GM12878 (cell line): ENCODE data around the gene GNGT2. TPM values are rescaled to one million over a fixed set of nuclear protein-coding genes. Genes with fewer than 3 reads are reported as not detected.

Experiments
- IKZF2 ChIP-seq, 2 experiments: fragments of 450-650 bp; IDR thresholded peaks; 2 replicates each; pipeline ENCODE4 v1.6.1; 2017; ENCODE audit warnings: mild to moderate bottlenecking in 2 of 2, moderate library complexity in 2 of 2
- JUNB ChIP-seq: IDR thresholded peaks from 2 replicates; pipeline ENCODE4 v1.6.1; 2016; ENCODE audit warnings: antibody characterized with exemption, mild to moderate bottlenecking
- MEF2B ChIP-seq: fragments of 450-650 bp; IDR thresholded peaks from 2 replicates; pipeline ENCODE4 v1.6.1; 2018; ENCODE audit warnings: mild to moderate bottlenecking, moderate library complexity; ENCODE audit not compliant: partially characterized antibody, poor library complexity, severe bottlenecking
- RB1 ChIP-seq: fragments of 450-650 bp; formaldehyde crosslinking; IDR thresholded peaks from 2 replicates; pipeline ENCODE4 v1.6.1; 2017; ENCODE audit warnings: mild to moderate bottlenecking, borderline replicate concordance
- TCF3 ChIP-seq: IDR thresholded peaks from 2 replicates; pipeline ENCODE4 v1.6.1; 2012; ENCODE audit warnings: low read depth, mild to moderate bottlenecking, low read length, borderline replicate concordance; ENCODE audit not compliant: insufficient read depth
- polyA plus RNA-seq, 11 experiments: library from polyadenylated mRNA; depleted of rRNA in 4 of 11; unstranded in 6 of 11; stranded (reverse) in 5 of 11; fragments of >200 nt; fragmentation: Nextera tagmentation in 4 of 11; fragmentation: Illumina TruSeq in 1 of 11; extraction: Ambion mirVana in 4 of 11; extraction: Trizol in 1 of 11; gene quantifications; 1 replicate in 1 of 11; 2 replicates in 10 of 11; pipeline versions ENCODE4 v1.2.1 to v1.2.3, GENCODE V29; 2011 to 2016; ENCODE audit warnings: inconsistent platforms in 2 of 11, missing spikeins in 2 of 11, low read depth in 1 of 11
- total RNA-seq, 4 experiments: library from RNA; depleted of rRNA in 3 of 4; stranded (reverse); fragments of >200 nt in 3 of 4; fragmentation: Illumina TruSeq in 1 of 4; extraction: Trizol in 1 of 4; gene quantifications; 2 replicates each; pipeline versions ENCODE4 v1.2.1 to v1.2.3, GENCODE V29; 2013 to 2021
- TF ChIP-seq, protein P1 (sequence below): fragments of 450-650 bp; IDR thresholded peaks from 2 replicates; pipeline ENCODE4 v1.6.1; 2017; ENCODE audit warnings: mild to moderate bottlenecking, moderate library complexity
- TF ChIP-seq, protein P2 (sequence below): fragments of 150-350 bp; IDR thresholded peaks from 2 replicates; pipeline ENCODE4 v1.6.1; 2016; ENCODE audit warnings: low read depth, low read length
- TF ChIP-seq, protein P3 (sequence below): fragments of 450-650 bp; IDR thresholded peaks from 2 replicates; pipeline ENCODE4 v1.6.1; 2017; ENCODE audit warnings: borderline replicate concordance
- TF ChIP-seq, protein P4 (sequence below): fragments of 450-650 bp; IDR thresholded peaks from 2 replicates; pipeline ENCODE4 v1.6.1; 2017; ENCODE audit warnings: mild to moderate bottlenecking, low read depth, inconsistent platforms; ENCODE audit not compliant: poor library complexity, severe bottlenecking
- TF ChIP-seq, protein P5 (sequence below): IDR thresholded peaks from 2 replicates; pipeline ENCODE4 v1.6.1; 2011; ENCODE audit warnings: low read depth, low read length, improper control_type of control experiment, borderline replicate concordance
- TF ChIP-seq, protein P6 (sequence below): fragments of 450-650 bp; formaldehyde crosslinking; IDR thresholded peaks from 2 replicates; pipeline ENCODE4 v1.5.0; 2022; ENCODE audit warnings: mild to moderate bottlenecking, missing genetic modification characterization

Gene GNGT2
- total and polyA plus RNA-seq, 10 of the 15 experiments (the other 5 are each of a cell fraction or from before 2014, with no cell fraction given), result 15.3 to 60.4 (median 32.0) TPM

DNA sequence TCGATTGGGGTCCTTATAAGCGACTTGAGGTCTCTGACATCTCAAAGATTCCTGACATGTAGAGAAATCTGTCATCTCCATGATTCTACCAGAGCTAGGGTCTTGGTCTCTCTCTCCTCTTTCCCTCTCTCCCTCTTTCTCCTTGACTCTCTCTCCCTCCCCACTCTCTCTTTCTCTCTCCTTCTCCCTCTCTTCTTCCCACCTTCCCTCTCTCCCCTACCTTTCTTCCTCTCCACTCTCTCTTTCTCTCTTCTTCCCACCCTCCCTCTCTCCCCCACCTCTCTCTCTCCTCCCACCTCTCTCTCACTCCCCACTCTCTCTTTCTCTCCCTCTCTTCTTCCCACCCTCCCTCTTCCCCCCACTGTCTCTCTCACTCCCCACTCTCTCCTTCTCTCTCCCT, 45.2 kb downstream of the GNGT2 start (continued):
- TF ChIP-seq, protein P1, sequence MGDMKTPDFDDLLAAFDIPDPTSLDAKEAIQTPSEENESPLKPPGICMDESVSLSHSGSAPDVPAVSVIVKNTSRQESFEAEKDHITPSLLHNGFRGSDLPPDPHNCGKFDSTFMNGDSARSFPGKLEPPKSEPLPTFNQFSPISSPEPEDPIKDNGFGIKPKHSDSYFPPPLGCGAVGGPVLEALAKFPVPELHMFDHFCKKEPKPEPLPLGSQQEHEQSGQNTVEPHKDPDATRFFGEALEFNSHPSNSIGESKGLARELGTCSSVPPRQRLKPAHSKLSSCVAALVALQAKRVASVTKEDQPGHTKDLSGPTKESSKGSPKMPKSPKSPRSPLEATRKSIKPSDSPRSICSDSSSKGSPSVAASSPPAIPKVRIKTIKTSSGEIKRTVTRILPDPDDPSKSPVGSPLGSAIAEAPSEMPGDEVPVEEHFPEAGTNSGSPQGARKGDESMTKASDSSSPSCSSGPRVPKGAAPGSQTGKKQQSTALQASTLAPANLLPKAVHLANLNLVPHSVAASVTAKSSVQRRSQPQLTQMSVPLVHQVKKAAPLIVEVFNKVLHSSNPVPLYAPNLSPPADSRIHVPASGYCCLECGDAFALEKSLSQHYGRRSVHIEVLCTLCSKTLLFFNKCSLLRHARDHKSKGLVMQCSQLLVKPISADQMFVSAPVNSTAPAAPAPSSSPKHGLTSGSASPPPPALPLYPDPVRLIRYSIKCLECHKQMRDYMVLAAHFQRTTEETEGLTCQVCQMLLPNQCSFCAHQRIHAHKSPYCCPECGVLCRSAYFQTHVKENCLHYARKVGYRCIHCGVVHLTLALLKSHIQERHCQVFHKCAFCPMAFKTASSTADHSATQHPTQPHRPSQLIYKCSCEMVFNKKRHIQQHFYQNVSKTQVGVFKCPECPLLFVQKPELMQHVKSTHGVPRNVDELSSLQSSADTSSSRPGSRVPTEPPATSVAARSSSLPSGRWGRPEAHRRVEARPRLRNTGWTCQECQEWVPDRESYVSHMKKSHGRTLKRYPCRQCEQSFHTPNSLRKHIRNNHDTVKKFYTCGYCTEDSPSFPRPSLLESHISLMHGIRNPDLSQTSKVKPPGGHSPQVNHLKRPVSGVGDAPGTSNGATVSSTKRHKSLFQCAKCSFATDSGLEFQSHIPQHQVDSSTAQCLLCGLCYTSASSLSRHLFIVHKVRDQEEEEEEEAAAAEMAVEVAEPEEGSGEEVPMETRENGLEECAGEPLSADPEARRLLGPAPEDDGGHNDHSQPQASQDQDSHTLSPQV, result no peak
- TF ChIP-seq TCF3 (no peak), IKZF2 (IDR thresholded peaks at IDR 0.05) (no peak), RB1 (no peak), MEF2B (no peak), JUNB (no peak)
- TF ChIP-seq, protein P2, sequence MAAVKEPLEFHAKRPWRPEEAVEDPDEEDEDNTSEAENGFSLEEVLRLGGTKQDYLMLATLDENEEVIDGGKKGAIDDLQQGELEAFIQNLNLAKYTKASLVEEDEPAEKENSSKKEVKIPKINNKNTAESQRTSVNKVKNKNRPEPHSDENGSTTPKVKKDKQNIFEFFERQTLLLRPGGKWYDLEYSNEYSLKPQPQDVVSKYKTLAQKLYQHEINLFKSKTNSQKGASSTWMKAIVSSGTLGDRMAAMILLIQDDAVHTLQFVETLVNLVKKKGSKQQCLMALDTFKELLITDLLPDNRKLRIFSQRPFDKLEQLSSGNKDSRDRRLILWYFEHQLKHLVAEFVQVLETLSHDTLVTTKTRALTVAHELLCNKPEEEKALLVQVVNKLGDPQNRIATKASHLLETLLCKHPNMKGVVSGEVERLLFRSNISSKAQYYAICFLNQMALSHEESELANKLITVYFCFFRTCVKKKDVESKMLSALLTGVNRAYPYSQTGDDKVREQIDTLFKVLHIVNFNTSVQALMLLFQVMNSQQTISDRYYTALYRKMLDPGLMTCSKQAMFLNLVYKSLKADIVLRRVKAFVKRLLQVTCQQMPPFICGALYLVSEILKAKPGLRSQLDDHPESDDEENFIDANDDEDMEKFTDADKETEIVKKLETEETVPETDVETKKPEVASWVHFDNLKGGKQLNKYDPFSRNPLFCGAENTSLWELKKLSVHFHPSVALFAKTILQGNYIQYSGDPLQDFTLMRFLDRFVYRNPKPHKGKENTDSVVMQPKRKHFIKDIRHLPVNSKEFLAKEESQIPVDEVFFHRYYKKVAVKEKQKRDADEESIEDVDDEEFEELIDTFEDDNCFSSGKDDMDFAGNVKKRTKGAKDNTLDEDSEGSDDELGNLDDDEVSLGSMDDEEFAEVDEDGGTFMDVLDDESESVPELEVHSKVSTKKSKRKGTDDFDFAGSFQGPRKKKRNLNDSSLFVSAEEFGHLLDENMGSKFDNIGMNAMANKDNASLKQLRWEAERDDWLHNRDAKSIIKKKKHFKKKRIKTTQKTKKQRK, result no peak
- TF ChIP-seq, protein P3, sequence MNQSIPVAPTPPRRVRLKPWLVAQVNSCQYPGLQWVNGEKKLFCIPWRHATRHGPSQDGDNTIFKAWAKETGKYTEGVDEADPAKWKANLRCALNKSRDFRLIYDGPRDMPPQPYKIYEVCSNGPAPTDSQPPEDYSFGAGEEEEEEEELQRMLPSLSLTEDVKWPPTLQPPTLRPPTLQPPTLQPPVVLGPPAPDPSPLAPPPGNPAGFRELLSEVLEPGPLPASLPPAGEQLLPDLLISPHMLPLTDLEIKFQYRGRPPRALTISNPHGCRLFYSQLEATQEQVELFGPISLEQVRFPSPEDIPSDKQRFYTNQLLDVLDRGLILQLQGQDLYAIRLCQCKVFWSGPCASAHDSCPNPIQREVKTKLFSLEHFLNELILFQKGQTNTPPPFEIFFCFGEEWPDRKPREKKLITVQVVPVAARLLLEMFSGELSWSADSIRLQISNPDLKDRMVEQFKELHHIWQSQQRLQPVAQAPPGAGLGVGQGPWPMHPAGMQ, result no peak
- TF ChIP-seq, protein P4, sequence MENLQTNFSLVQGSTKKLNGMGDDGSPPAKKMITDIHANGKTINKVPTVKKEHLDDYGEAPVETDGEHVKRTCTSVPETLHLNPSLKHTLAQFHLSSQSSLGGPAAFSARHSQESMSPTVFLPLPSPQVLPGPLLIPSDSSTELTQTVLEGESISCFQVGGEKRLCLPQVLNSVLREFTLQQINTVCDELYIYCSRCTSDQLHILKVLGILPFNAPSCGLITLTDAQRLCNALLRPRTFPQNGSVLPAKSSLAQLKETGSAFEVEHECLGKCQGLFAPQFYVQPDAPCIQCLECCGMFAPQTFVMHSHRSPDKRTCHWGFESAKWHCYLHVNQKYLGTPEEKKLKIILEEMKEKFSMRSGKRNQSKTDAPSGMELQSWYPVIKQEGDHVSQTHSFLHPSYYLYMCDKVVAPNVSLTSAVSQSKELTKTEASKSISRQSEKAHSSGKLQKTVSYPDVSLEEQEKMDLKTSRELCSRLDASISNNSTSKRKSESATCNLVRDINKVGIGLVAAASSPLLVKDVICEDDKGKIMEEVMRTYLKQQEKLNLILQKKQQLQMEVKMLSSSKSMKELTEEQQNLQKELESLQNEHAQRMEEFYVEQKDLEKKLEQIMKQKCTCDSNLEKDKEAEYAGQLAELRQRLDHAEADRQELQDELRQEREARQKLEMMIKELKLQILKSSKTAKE, result no peak
- TF ChIP-seq, protein P5, sequence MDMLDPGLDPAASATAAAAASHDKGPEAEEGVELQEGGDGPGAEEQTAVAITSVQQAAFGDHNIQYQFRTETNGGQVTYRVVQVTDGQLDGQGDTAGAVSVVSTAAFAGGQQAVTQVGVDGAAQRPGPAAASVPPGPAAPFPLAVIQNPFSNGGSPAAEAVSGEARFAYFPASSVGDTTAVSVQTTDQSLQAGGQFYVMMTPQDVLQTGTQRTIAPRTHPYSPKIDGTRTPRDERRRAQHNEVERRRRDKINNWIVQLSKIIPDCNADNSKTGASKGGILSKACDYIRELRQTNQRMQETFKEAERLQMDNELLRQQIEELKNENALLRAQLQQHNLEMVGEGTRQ, result no peak
- TF ChIP-seq, protein P6, sequence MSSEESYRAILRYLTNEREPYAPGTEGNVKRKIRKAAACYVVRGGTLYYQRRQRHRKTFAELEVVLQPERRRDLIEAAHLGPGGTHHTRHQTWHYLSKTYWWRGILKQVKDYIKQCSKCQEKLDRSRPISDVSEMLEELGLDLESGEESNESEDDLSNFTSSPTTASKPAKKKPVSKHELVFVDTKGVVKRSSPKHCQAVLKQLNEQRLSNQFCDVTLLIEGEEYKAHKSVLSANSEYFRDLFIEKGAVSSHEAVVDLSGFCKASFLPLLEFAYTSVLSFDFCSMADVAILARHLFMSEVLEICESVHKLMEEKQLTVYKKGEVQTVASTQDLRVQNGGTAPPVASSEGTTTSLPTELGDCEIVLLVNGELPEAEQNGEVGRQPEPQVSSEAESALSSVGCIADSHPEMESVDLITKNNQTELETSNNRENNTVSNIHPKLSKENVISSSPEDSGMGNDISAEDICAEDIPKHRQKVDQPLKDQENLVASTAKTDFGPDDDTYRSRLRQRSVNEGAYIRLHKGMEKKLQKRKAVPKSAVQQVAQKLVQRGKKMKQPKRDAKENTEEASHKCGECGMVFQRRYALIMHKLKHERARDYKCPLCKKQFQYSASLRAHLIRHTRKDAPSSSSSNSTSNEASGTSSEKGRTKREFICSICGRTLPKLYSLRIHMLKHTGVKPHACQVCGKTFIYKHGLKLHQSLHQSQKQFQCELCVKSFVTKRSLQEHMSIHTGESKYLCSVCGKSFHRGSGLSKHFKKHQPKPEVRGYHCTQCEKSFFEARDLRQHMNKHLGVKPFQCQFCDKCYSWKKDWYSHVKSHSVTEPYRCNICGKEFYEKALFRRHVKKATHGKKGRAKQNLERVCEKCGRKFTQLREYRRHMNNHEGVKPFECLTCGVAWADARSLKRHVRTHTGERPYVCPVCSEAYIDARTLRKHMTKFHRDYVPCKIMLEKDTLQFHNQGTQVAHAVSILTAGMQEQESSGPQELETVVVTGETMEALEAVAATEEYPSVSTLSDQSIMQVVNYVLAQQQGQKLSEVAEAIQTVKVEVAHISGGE, result no peak
